Neuronal stem cell (in vitro differentiated cells): ENCODE data around the gene GGA1. TPM values are rescaled to one million over a fixed set of nuclear protein-coding genes. Genes with fewer than 3 reads are reported as not detected.

Experiments
- DNase-seq: peaks from one replicate; pipeline ENCODE4 v3.0.0-alpha.2; 2013; ENCODE audit warnings: low spot score
- H2AFZ ChIP-seq: one replicate; pipeline ENCODE4 v1.6.1; 2013; ENCODE audit warnings: mild to moderate bottlenecking, low read length, inconsistent platforms
- H2AK5ac ChIP-seq: 2 replicates; pipeline ENCODE4 v1.6.1; 2013; ENCODE audit warnings: low read depth, mild to moderate bottlenecking, inconsistent platforms, low read length, moderate library complexity, mixed read lengths
- H2BK120ac ChIP-seq: 2 replicates; pipeline ENCODE4 v1.6.1; 2013; ENCODE audit warnings: low read depth, mild to moderate bottlenecking, inconsistent platforms, low read length, moderate library complexity, mixed read lengths
- H2BK12ac ChIP-seq: one replicate; pipeline ENCODE4 v1.6.1; 2013; ENCODE audit warnings: low read length, inconsistent platforms
- H2BK15ac ChIP-seq: 2 replicates; pipeline ENCODE4 v1.6.1; 2013; ENCODE audit warnings: mild to moderate bottlenecking, low read length, inconsistent platforms, mixed read lengths
- H2BK5ac ChIP-seq: one replicate; pipeline ENCODE4 v1.6.1; 2013; ENCODE audit warnings: inconsistent platforms, mild to moderate bottlenecking, low read length, moderate library complexity
- H3K14ac ChIP-seq: one replicate; pipeline ENCODE4 v1.6.1; 2013; ENCODE audit warnings: low read length, inconsistent platforms
- H3K18ac ChIP-seq: 2 replicates; pipeline ENCODE4 v1.6.1; 2013; ENCODE audit warnings: low read length, inconsistent platforms
- H3K23ac ChIP-seq: 2 replicates; pipeline ENCODE4 v1.6.1; 2013; ENCODE audit warnings: low read depth, mild to moderate bottlenecking, mixed read lengths, low read length, inconsistent platforms; ENCODE audit not compliant: poor library complexity
- H3K27ac ChIP-seq: replicated peaks from 3 replicates; pipeline ENCODE4 v1.5.1; 2013; ENCODE audit warnings: low read length, inconsistent platforms
- H3K27me3 ChIP-seq, 3 experiments: 2 replicates each; pipeline ENCODE4 v1.6.1; 2013; ENCODE audit warnings: low read length in 3 of 3, mild to moderate bottlenecking in 2 of 3, inconsistent platforms in 1 of 3, low read depth in 1 of 3, mixed read lengths in 1 of 3, moderate library complexity in 1 of 3; ENCODE audit not compliant: control insufficient read depth in 3 of 3, insufficient read depth in 3 of 3
- H3K36me3 ChIP-seq, 2 donors: replicated peaks in 1 of 2; 2 replicates each; pipeline ENCODE4 v1.6.1; 2013; ENCODE audit warnings: low read length in 2 of 2; ENCODE audit not compliant: control insufficient read depth in 2 of 2, insufficient read depth in 2 of 2
- H3K4ac ChIP-seq: 2 replicates; pipeline ENCODE4 v1.6.1; 2013; ENCODE audit warnings: inconsistent platforms, mild to moderate bottlenecking, low read length, moderate library complexity
- H3K4me1 ChIP-seq, 2 donors: 1 replicate in 1 of 2; 2 replicates in 1 of 2; pipeline ENCODE4 v1.6.1; 2013; ENCODE audit warnings: low read length in 2 of 2, low read depth in 1 of 2; ENCODE audit not compliant: control insufficient read depth in 2 of 2, insufficient read depth in 1 of 2
- H3K4me2 ChIP-seq: one replicate; pipeline ENCODE4 v1.6.1; 2013; ENCODE audit warnings: mild to moderate bottlenecking, low read length, inconsistent platforms; ENCODE audit not compliant: insufficient read depth, poor library complexity, severe bottlenecking
- H3K4me3 ChIP-seq, 2 donors: 2 replicates each; pipeline ENCODE4 v1.5.1; 2013; ENCODE audit warnings: low read length in 2 of 2, mild to moderate bottlenecking in 2 of 2, inconsistent platforms in 1 of 2, moderate library complexity in 1 of 2
- H3K79me1 ChIP-seq: one replicate; pipeline ENCODE4 v1.6.1; 2013; ENCODE audit warnings: low read depth, mild to moderate bottlenecking, inconsistent platforms, low read length, moderate library complexity
- H3K9ac ChIP-seq: one replicate; pipeline ENCODE4 v1.6.1; 2013; ENCODE audit warnings: mild to moderate bottlenecking, low read depth, low read length, inconsistent platforms; ENCODE audit not compliant: poor library complexity
- H3K9me3 ChIP-seq, 2 donors: replicated peaks in 1 of 2; 2 replicates each; pipeline versions ENCODE3 to v1.6.1; 2013; ENCODE audit warnings: low read length in 2 of 2, mild to moderate bottlenecking in 2 of 2, inconsistent platforms in 1 of 2, low read depth in 1 of 2, mixed read lengths in 1 of 2, moderate library complexity in 1 of 2; ENCODE audit not compliant: control insufficient read depth in 2 of 2, insufficient read depth in 1 of 2
- H4K8ac ChIP-seq: one replicate; pipeline ENCODE4 v1.6.1; 2013; ENCODE audit warnings: low read depth, mild to moderate bottlenecking, inconsistent platforms, low read length, moderate library complexity
- H4K91ac ChIP-seq: one replicate; pipeline ENCODE4 v1.6.1; 2013; ENCODE audit warnings: low read length, low read depth, mild to moderate bottlenecking, inconsistent platforms; ENCODE audit not compliant: poor library complexity
- WGBS, 2 donors: extraction: QIAGEN DNeasy Blood & Tissue Kit; methylation state at CpG; one replicate each; pipeline ENCODE4 v1.1.7; 2013; ENCODE audit warnings: missing lambda C conversion rate in 2 of 2, mixed read lengths in 1 of 2; ENCODE audit not compliant: insufficient read length in 2 of 2, insufficient replicate concordance in 1 of 2; ENCODE audit errors: extremely low coverage in 2 of 2; 5-methylcytosine and 5-hydroxymethylcytosine counted together
- polyA plus RNA-seq, 2 experiments: library from polyadenylated mRNA; stranded (reverse); fragments of 200-250 nt; gene quantifications; one replicate each; pipeline ENCODE4 v1.2.3, GENCODE V29; 2013

The GGA1 gene, protein sequence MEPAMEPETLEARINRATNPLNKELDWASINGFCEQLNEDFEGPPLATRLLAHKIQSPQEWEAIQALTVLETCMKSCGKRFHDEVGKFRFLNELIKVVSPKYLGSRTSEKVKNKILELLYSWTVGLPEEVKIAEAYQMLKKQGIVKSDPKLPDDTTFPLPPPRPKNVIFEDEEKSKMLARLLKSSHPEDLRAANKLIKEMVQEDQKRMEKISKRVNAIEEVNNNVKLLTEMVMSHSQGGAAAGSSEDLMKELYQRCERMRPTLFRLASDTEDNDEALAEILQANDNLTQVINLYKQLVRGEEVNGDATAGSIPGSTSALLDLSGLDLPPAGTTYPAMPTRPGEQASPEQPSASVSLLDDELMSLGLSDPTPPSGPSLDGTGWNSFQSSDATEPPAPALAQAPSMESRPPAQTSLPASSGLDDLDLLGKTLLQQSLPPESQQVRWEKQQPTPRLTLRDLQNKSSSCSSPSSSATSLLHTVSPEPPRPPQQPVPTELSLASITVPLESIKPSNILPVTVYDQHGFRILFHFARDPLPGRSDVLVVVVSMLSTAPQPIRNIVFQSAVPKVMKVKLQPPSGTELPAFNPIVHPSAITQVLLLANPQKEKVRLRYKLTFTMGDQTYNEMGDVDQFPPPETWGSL
- 32.1 TPM for polyA plus RNA-seq (2013, experiment 1 of 2)
- 31.4 TPM for polyA plus RNA-seq (2013, experiment 2 of 2)

DNA sequence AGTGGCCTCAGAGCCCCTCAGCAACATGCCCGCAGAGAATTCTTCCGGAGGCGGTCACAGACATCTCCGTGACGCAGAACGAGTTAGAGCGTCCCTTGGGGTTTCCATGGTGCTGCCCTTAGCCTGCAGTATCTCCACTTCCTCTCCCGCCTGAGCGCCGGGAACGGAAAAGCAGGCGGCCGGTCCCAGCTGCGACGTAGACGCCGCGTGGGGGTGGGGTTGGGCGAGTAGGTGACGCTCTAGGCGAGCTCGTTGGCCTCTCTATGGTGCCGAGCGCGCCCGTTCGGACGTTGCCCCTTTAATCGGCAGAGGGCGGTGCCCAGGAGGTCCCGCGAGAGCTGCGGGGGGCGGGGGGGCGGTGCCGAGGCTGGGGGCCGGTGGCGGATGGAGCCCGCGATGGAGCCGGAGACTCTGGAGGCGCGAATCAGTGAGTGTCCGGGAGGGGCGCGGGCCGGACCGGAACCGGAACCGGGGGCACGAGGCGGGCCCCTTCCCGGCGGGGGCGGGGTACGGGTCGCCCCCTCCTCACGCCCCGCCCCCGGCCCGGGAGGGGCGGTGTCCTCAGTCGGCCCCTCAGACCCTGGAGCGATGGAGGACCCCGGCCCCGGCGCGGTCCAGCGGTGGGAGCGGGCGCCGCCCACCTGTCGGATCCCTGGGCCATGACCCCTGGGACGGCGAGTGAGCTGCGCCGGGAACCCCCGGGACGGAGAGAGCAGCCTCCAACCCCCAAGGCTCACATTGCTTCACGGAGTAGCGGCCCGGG, at the start of gene GGA1:
Gene GGA1, plus strand, starts transcription at position 358 of the 763 bp plus-strand sequence. Its CDS starts 27 bp downstream, at position 385.
- Histone ChIP-seq H3K4me2 (peak within 1 kb of the TSS; percentile 88), H3K18ac (peak within 1 kb of the TSS; percentile 99), H3K23ac (peak within 1 kb of the TSS; percentile 80), H3K4me1 (peaks cover 11 to 14% of the 10 kb centered on the region in 2 donors), H2BK15ac (peak within 1 kb of the TSS; percentile 81), H2BK120ac (peak within 1 kb of the TSS; percentile 96), H4K8ac (no peak within 1 kb of the TSS), H3K27me3 (peaks cover 0 to 7% (median 0%) of the 10 kb centered on the region in 3 experiments), H3K14ac (peak within 1 kb of the TSS; percentile 67), H3K4me3 (peak within 1 kb of the TSS; percentile 86 to 92), H3K4ac (peak within 1 kb of the TSS; percentile 97), H2AFZ (peak within 1 kb of the TSS; percentile 88), H3K9me3 (no peaks in the 10 kb centered on the region), H3K36me3 (peaks cover 2 to 15% of the 10 kb centered on the region in 2 donors), H3K27ac (peak within 1 kb of the TSS; percentile 100), H4K91ac (no peak within 1 kb of the TSS), H3K79me1 (no peaks in the 10 kb centered on the region), H2BK12ac (peak within 1 kb of the TSS; percentile 32), H2AK5ac (peak within 1 kb of the TSS; percentile 69), H2BK5ac (peak within 1 kb of the TSS; percentile 98), H3K9ac (peak within 1 kb of the TSS; percentile 99)
- WGBS, 2 donors = no CpG with 5 or more reads among the region's 82 CpGs
- DNase-seq = peak; percentile 95

DNA sequence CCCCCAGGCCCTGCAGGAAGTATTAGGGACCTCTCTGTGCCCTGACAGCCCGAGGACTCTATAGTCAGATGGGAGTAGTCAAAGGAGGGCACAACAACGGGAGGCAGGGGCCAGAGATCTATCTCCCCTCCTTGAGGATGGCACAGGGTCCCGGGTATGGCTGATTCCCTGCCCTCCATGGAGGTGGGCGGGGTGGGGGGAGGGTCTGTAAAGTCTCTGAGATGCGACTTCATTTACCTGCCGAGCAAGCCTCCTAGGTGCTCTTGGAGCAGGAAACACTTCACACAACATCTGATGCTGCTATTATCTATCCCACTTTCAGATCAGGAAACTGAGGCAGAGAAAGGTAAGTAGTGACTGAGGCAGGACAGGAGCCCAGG, 49.1 kb upstream of the GGA1 start:
- Histone ChIP-seq H2AK5ac (peak overlapping the region; percentile 36), H3K4me3 (peak overlapping the region in 1 of 2 donors; percentile 86), H2BK12ac (no peak overlapping the region), H3K36me3 (peaks cover 0 to 14% of the 10 kb centered on the region in 2 donors), H4K8ac (no peak overlapping the region), H3K23ac (peak overlapping the region; percentile 8), H3K4ac (peak overlapping the region; percentile 80), H2BK5ac (peak overlapping the region; percentile 58), H3K14ac (no peak overlapping the region), H3K4me1 (peaks cover 29 to 36% of the 10 kb centered on the region in 2 donors), H2BK120ac (peak overlapping the region; percentile 56), H2AFZ (peak overlapping the region; percentile 93), H3K27ac (no peak overlapping the region), H3K27me3 (peaks cover 0 to 14% (median 0%) of the 10 kb centered on the region in 3 experiments), H3K18ac (peak overlapping the region; percentile 95), H2BK15ac (peak overlapping the region; percentile 79), H3K79me1 (peaks cover 5% of the 10 kb centered on the region), H3K9ac (no peak overlapping the region), H4K91ac (no peak overlapping the region), H3K4me2 (no peak overlapping the region), H3K9me3 (no peaks in the 10 kb centered on the region)
- no peak for DNase-seq
- no CpG with 5 or more reads among the region's 6 CpGs for WGBS, 2 donors

DNA sequence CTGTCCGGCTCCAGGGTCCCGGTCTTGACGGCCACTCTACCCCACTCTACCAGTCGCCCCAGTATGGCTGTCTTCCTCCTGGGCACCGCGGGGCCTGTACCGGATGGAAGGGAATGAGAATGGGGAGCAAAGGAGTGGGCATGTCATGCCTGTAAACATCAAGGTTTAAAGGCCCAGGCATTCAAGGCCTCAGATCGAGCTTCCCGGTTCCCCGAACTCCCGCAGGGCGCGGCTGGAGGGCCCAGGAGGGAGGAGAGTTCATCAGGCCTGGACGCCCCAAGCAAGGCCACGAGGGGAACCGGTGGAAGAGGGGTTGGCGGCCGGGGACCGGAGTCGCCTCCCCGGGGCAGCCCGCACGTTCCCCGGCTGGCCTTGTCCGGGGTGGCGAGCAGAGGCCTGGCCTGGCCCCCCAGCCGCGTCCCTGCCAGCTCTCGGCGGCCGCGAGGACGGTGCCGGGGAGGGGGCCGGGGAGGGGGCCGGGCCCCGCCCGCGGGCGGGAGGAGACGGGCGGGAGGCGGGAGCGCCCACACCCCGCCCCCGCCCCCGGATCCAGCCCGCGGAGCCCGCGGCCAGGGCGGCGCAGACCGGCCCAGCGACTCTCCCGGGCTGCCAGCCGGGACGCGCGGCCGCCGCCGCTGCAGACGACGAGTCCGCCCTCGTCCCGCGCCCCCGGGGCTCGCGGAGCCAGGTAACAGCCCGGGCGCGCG, 48.6 kb upstream of the GGA1 start, which contains the start of gene CDC42EP1:
Gene CDC42EP1, plus strand, starts transcription at position 580 of the 707 bp plus-strand sequence. CDS start 5,870 bp downstream, outside the sequence.
- H3K4me2 ChIP-seq = peak within 1 kb of the TSS; percentile 96
- peak within 1 kb of the TSS; percentile 86 for H3K4ac ChIP-seq
- peaks cover 29 to 36% of the 10 kb centered on the region in 2 donors for H3K4me1 ChIP-seq
- no peak within 1 kb of the TSS for H4K8ac ChIP-seq
- peak within 1 kb of the TSS; percentile 96 for H2AK5ac ChIP-seq
- H2BK5ac ChIP-seq = peak within 1 kb of the TSS; percentile 58
- no peak within 1 kb of the TSS for H3K27ac ChIP-seq
- DNase-seq = no peak
- peak within 1 kb of the TSS; percentile 56 for H2BK120ac ChIP-seq
- H2BK12ac ChIP-seq = peak within 1 kb of the TSS; percentile 43
- H3K4me3 ChIP-seq = peak within 1 kb of the TSS; percentile 85 to 86
- peaks cover 0 to 16% of the 10 kb centered on the region in 2 donors for H3K36me3 ChIP-seq
- H3K27me3 ChIP-seq = peaks cover 0 to 14% (median 0%) of the 10 kb centered on the region in 3 experiments
- peak within 1 kb of the TSS; percentile 93 for H2AFZ ChIP-seq
- peak within 1 kb of the TSS; percentile 75 for H3K14ac ChIP-seq
- peak within 1 kb of the TSS; percentile 94 for H3K9ac ChIP-seq
- WGBS, 2 donors = no CpG with 5 or more reads among the region's 76 CpGs
- peak within 1 kb of the TSS; percentile 83 for H3K23ac ChIP-seq
- no peak within 1 kb of the TSS for H4K91ac ChIP-seq
- H3K79me1 ChIP-seq = peaks cover 5% of the 10 kb centered on the region
- peak within 1 kb of the TSS; percentile 97 for H2BK15ac ChIP-seq
- no peaks in the 10 kb centered on the region for H3K9me3 ChIP-seq
- H3K18ac ChIP-seq = peak within 1 kb of the TSS; percentile 97
